ENCODE data around the gene XRCC2.
A peak's percentile ranks its signal among the peaks of the same experiment; 100 is the strongest.

The XRCC2 gene

GRCh38 chr7:152615031-152615741 is 60.8 kb downstream of the XRCC2 start:
- DNase-seq (ENCODE audit: low spot score), result peak; percentile 20

GRCh38 chr7:152608656-152609055 is 67.3 kb downstream of the XRCC2 start:
- no peak for DNase-seq (ENCODE audit: low spot score)

GRCh38 chr7:152608208-152608607 is 67.7 kb downstream of the XRCC2 start:
- no peak for DNase-seq (ENCODE audit: low spot score)

GRCh38 chr7:152607007-152607406 is 68.9 kb downstream of the XRCC2 start:
- DNase-seq (ENCODE audit: low spot score), result no peak

GRCh38 chr7:152602962-152603361 is 73.0 kb downstream of the XRCC2 start:
- no peak for DNase-seq (ENCODE audit: low spot score)

GRCh38 chr7:152601305-152601798 is 74.6 kb downstream of the XRCC2 start:
- DNase-seq (ENCODE audit: low spot score), result peak; percentile 20

- no peak for DNase-seq (ENCODE audit: low spot score)
These were observed 75.7 kb downstream of the XRCC2 start for GRCh38 chr7:152600266-152600665.

GRCh38 chr7:152597507-152597906 is 78.4 kb downstream of the XRCC2 start:
- peak; percentile 56 for DNase-seq (ENCODE audit: low spot score)

GRCh38 chr7:152596824-152597223 is 79.1 kb downstream of the XRCC2 start:
- DNase-seq (ENCODE audit: low spot score), result no peak
